Mesenteric fat pad (tissue), 1 donor: ENCODE data around the gene COA3. TPM values are rescaled to one million over a fixed set of nuclear protein-coding genes. Genes with fewer than 3 reads are reported as not detected.

Experiments used
- DNase-seq: peaks from one replicate; pipeline ENCODE4 v3.0.0-alpha.2; 2020; ENCODE audit warnings: low spot score
- total RNA-seq: library from RNA; stranded (reverse); fragmentation: NEBNext Ultra II Directional; extraction: Animal tissue kit (Norgen Biotek cat#: 25700); gene quantifications from one replicate; pipeline ENCODE4 v1.2.1, GENCODE V29; 2021
- donor health status: DM: yes; HTN: yes; CAD: no.

Gene COA3
- total RNA-seq, 1 donor from 2014 or later: 56.7 TPM

DNA sequence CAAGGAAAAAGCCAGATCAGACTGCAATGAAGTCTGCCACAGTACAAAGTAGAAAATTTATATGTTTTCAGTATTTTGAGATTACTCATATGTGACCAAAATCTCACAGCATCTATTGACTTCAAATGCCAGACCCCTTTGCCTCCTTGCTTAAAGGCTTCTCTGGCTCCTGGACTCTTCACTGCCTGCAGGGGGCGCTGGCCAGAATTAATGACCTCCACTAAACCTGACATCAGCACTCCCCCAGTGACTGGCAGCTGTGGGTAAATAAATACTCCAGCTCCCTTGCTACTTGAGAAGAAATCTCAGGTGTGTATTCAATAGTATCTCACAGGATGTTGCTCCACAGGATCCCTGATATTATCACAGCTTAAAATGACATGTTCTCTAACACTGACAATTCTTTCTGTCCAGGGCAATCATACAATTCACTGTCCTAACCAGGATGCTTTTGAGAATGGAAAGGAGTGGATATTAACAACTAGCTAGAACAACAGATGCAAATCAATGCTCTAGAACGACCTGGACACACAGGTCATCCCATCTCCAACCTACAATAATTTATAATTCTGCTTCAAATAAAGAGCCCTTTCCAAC is 21.5 kb upstream of the COA3 start:
- DNase-seq: no peak

DNA sequence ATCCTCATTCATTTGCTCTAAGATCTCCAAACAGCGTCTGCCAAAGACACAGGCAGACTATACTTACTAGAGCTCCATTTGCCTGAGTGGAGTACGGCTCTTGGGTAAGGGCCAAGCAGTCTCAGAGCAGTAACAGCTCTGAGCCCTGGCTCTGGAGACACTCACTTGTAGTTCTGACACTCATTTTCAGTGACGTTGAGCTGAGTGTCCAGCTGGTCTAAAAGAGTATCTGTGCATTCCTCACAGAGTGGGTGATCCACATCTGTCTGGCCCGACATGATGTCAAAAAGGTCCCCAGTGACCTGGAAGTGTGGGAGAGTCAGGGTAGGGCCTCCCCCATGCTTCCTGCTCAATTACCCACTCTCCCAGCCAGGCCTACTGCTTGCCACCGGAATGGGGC is 19.9 kb upstream of the COA3 start:
- no peak for DNase-seq

DNA sequence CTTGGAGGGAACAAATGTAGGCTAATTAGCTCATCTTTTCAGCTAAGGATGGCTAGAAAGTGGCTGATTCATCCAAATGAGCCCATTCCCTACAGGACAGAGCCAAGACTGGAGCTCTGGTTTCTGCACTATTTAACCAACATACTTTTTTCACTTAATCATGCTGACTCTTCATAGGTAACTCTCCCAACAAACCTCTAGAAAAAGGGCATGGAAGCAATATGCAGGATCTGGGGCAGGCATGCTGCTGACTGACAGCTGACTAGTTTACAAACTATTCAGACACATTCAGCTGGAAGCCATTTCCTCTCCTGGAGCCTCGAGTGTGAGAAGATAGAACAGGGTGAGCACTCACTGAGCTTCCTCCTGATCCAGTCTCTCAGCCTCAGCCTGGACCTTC is 19.4 kb upstream of the COA3 start:
- no peak for DNase-seq

DNA sequence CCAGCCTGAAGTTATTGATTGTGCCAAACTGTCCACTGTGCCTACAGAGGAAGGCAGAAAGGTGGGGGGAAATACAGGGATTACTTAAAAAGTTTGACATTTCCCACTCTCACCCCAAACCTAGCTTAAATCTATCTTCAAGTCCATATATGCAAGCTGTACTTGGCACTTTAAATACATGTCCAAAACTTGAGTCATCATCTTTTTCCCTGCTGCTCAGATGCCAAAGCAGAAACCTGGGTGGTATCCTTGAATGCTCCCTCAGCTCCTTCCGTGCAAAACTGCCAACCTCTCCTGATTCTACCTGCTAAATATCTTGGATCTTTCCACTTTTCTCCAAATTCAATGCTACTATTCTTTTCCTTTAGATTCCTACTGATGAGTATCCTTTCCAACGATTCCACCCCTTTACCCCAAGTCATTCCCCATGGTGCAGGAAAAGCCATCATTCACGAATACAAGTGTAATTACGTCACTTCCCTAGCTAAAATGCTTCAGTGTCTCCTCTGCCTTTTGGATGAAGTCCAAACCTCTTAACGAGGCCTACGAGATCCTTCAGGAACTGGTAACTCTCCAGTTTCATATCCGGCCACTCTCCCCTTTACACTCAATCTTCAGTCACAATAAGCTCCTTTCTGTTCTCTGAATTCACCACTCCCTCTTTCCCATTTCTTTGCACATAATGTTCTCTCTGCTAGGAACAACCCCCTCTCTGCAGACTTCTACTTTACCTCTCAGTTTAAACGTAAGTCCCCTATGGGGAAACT is 16.3 kb upstream of the COA3 start:
- DNase-seq: no peak

DNA sequence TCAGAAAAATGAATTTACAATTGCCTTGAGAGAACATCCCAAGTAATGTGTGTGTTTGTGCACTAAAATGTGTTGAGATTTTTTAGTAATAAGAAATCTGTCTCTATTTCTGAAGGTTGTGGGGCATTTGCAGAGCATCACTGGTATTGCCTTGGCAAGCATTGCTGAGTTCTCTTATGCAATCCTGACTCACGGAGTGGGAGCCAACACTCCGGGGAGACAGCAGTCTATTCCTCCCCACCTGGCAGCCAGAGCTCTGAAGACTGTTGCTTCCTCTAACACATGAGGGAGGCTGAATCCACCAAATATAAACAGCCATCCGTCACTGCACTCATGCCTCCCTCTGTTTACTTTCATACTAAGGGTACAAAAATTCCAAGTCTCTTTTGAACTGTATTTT is 10.7 kb upstream of the COA3 start:
- DNase-seq: no peak

DNA sequence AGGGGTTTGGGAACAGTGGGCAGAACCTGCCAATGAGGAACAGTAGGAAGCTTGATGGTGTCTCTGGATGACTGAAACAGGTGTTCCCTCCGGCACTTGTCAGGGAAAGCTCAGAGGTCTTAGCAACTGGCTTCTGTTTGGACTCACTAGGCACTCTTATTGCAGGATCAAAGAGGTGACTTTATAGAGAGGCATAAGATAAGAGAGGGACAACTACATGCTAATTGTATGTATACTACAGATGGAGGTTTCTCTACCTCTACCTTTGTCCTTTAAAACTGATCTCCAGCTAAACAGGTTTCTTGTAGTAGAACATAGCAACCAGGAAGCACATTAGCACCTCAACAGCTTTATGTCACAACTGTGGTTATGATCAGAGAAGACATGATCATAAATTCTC is 7.7 kb upstream of the COA3 start:
- no peak for DNase-seq

DNA sequence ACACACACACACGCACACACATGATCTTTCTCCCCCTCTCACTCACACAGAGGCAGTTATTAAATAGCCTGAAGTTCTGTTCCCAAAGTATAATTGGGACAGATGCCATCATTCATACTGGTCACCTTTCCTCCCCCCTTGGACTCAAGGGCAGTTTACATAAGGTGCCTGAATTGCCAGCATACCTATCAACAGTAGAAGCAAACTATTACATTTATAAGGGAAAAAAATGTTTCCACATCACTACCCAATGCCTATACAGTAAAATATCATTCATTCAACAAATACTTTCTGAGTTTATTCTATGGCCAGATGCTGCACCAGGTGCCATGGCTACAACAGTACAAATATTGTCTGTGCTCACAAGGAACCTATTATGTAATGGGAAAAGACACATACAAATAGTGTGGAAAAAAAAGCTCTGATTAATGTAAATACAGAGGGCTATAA is 6.4 kb upstream of the COA3 start:
- DNase-seq: no peak

DNA sequence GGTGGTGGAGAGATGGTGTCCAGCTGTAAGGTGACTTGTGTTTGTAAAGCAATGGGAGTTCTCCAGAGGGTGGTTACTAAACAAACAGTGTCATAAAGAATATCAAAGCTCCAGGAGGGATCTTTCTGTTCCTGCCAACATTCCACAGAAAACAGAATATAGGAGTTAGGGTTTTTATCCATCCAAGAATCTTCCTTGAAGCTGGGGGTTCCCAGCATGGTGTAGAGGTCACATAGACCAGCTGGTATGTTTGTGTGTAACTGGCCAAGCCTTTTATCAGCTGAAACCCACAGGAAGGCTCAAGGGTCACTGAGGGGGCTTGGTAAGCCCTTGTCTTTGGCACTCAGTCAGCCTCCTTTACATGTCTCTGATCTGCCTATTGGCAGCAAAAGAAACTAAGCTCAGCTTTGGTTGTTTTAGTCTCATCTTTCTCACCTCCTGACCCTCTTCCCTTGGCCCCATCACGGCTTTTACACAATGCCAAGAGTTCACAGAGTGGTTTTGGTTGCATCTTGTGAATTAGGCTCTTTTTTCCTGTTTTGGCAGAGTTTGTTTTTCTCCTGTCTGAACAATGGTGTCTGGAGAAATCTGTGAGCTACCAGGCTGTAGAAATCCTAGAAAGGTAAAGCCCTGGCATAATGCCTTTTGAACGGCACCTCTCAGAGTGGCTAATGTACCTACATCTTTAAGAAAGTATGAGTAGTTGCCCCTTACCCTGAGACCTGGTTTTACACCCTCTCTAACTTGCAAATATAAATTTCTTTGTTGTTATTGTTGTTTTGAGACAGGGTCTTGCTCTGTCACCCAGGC is 4.8 kb upstream of the COA3 start:
- no peak for DNase-seq

DNA sequence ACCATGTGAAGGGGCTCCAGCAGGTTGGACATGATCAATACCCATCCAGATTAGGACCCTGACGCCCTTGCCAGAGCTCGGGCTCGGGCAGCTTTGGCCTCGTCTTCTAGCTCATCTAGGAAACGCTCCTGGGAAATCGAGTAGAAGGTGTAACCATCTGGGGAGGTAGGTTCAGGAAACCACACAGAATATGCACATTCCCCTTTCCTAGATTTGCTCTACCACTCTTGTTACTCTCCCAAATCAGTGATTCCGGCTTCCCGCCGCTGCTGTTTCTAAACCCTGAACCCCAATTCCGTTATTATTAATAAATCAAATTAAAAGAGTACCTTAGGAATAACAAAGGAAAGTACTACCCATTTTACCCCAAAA is 507 bp downstream of the COA3 start:
- no peak for DNase-seq

DNA sequence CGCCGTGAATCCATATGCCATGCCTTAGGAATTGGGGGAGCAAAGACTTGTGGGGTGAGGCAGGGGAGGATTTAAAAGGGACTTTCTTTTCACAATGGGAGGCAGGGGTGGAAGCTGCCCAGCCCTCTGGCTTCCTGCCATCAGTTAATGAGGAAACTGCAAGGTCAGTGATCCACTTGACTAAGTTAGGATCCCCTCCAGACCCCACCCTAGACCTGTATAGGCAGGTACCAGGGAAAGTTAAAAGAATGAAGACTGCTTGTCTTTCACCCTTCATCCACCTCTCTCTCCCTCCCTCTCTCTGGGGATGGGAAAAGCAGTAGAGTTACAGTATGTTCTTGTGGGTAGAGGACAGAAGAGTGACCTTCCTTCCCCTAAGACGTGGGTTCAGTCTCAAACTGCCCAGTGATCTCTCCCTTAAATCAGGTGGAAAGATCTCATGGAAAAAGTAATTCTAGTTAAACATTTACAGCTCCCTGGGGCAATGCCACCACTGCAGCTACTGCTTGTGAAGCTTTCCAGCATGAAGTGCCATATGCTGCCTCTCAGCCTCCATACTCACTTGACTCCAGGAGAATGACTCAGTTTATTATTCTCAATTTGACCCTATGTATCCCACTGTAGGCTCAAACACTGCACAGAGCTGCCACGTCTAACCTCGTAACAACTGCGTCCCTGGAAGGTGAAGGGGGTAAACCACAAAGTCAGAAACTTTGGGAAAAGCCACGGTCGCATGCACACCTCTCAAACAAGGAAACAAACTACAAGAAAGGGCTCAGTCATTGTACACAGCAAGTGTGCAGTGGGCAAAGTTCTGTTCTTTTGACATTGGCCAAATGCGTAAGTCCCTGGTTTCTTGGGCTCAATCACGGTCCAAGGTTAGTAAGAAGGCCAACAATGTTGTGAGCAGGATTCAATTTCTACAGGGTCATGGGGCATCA is 1.2 kb downstream of the COA3 start:
- no peak for DNase-seq

DNA sequence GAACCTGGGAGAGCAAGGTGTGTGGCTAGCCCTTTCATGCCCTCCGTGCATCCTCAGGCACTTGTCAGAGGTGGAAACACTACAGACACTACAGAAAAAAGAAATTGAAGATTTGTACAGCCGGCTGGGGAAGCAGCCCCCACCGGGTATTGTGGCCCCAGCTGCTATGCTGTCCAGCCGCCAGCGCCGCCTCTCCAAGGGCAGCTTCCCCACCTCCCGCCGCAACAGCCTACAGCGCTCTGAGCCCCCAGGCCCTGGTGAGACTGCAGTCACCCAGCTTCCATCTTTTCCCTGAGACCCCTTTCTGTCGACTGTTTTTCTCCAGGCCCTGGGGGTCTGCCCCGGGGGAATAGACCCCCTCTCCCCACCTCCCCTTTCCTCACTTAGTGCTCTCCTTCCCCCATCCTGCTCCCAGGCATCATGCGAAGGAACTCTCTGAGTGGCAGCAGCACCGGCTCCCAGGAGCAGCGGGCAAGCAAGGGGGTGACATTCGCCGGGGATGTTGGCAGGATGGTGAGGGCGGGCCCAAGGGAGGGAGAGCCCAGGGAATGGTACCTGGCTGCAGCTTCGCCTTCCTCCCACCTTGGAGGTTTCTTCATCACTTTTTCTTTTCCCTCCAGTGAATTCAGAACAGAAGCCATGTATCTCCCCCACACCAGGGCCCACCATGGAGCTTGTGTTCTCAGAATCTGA is 2.3 kb downstream of the COA3 start:
- no peak for DNase-seq

DNA sequence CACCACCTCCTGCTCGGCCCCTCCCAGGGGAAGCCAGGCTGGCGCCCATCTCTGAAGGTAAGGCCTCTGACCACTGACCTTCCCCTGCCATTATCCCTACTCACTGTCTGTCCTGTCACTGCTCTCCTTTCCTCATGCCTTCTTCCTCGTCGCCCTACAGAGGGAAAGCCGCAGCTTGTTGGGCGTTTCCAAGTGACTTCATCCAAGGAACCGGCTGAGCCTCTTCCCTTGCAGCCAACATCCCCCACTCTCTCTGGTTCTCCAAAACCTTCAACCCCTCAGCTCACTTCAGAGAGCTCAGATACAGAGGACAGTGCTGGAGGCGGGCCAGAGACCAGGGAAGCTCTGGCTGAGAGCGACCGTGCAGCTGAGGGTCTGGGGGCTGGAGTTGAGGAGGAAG is 3.0 kb downstream of the COA3 start:
- DNase-seq: no peak

DNA sequence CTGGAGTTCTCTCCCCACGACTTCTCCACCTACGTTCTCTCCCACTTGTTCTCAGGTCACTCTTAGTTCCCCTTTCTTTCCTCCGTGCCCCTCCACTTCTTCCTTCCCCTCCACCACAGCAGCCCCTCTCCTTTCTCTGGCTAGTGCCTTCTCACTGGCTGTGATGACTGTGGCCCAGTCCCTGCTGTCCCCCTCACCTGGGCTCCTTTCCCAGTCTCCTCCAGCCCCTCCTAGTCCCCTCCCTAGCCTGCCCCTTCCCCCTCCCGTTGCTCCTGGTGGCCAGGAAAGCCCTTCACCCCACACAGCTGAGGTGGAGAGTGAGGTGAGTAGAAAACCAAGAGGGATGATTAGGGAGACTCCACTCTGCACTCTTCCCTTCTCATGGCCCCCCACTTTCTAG is 3.4 kb downstream of the COA3 start:
- no peak for DNase-seq

DNA sequence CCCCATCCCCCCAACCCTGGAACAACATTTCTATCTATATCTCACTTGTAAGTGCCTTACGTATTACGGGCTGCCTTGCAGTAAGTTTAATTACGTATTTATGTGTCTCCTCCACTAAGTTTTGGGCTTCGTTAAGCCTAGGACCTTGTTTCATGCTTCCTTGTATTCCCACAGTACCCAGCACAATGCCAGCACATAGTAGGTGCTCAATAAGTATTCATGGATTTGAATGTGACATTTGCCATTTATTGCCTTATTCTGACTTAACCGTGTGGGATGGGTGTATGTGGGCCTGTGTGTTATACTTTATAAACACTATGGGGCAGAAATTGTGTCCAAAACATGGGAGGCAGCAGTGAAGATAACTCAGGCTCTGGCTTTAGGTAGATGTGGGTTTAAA is 6.0 kb downstream of the COA3 start:
- no peak for DNase-seq

DNA sequence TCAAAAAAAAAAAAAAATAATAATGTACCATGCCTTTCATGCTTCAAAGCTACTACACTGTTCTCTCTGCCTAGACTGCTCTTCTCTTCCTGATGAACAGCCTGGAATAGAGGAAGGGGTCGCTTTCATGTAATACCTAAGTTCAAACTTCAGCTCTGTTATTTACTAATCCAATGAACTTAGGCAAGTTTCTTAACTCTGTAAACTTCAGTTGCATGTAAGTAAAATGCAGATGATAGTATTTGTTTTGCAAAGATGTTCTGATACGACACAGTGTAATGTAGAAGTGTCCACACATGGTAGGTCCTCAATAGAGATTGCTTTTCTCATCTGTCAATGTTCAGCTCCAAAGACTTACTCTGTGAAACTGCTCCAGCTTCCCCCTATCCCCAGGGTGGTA is 6.6 kb downstream of the COA3 start:
- DNase-seq: no peak

DNA sequence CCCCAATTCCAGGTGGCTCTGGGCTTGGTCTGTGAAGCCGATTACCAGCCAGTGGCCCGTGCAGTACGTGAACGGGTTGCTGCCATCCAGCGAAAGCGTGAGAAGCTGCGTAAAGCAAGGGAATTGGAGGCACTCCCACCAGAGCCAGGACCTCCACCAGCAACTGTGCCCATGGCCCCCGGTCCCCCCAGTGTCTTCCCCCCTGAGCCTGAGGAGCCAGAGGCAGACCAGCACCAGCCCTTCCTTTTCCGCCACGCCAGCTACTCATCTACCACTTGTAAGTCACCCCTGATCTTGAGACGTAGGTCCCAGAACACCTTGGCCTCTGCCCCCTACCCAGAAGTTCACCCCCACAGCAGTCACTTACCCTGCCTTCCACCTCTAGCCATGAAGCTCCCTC is 11.2 kb downstream of the COA3 start:
- DNase-seq: no peak

DNA sequence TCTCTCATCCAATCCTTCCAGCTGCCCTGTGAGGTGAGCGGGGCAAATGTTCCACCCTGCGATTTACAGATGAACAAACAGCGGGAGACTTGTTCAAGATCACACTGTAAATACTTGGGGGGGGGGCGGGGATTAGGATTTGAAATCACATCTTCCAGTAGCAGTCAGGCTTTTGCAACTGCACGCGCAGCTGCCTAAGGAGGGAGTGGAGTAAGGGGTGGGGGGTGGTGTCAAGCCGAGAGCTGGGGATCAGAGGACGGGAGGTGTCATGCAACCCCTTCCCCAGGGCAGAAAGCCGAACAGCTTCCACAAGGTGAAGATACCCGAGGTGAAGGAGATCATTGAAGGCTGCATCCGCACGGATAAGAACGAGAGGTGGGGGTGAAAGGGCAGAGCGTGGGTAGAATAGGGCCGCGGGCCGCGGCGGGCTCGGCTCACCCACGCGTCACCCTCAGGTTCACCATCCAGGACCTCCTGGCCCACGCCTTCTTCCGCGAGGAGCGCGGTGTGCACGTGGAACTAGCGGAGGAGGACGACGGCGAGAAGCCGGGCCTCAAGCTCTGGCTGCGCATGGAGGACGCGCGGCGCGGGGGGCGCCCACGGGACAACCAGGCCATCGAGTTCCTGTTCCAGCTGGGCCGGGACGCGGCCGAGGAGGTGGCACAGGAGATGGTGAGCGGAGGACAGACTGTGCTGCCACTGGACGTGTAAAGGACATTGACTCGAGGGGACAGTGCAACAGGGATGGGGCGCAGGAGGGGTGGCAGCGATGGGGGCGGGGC is 13.5 kb downstream of the COA3 start:
- DNase-seq: no peak

DNA sequence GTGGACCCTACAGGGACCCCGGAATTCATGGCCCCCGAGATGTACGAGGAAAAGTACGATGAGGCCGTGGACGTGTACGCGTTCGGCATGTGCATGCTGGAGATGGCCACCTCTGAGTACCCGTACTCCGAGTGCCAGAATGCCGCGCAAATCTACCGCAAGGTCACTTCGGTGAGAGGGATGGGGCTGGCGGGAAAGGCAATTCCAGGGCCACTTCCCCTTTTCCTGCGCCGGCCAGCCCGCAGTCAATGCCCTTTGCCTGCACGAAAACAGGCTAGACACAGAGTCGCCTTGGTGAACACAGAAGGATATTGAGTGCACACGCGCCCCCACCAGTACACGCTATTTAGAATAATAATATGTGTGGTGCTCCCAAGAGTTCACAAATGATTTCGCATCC is 14.1 kb downstream of the COA3 start:
- DNase-seq: no peak

DNA sequence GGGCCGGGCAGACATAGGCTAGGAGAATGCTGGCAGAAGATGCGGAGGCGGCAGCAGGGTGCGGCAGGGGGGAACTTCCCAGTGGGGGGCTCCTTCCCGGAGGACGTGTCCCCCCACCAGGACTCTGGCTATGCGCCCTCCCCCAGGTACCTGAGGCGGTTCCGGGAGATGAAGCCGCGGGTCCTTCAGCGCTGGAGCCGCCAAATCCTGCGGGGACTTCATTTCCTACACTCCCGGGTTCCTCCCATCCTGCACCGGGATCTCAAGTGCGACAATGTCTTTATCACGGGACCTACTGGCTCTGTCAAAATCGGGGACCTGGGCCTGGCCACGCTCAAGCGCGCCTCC is 14.7 kb downstream of the COA3 start:
- no peak for DNase-seq
